Measurements from ENCODE around the gene TIMP2. TPM values are rescaled to one million over a fixed set of nuclear protein-coding genes. Genes with fewer than 3 reads are reported as not detected.
A peak's percentile ranks its signal among the peaks of the same experiment; 100 is the strongest.

TIMP2 gene
- total and polyA plus RNA-seq, 2 of the 13 experiments (the other 11 are each of a cell fraction or from before 2014, with no cell fraction given), result 3.8 to 8.5 TPM

DNA sequence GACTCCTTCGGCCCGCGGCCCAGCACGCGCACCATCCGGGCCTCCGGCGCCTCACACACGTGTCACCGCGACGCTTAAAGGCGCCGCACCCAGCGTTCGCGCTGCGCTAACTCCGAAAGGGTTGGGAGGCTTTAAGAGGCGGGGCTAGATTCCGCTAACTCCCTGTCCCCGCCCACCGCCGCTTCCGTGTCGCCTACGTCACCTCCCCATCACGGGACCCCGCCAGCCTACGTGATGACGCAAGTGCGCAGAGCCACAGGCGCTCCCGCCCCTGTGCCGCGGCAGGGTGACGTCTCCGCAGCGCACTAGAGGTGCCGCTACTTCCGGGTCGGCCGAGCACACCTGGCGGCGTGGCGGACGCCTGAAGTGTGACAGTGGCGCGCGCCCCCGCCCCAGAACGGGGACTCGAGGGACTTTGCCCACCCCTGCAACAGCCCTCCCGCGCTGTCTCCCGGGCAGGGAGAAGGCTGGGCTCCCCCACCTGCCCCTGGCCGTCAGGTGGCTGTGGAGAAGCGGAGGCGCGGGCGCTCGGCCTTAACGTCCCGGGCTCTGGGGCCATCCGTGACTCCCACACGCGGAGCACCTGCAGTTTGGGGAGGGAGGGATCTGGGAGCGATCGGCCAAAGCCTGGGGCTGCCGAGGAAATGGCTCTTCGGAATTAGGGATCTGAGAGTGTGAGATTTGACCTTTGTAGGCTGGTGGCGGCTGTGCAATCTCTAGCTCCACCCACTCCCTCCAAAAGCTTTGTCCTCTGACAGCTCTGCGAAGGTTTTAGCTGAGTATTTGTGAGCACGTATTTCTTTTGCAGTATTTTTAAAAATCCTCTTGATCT, 84.2 kb downstream of the TIMP2 start, which contains the start of gene USP36 (continued):
- TF ChIP-seq ZBTB43 (CRISPR knock-in tag; conservative IDR thresholded peaks at IDR 0.05) (peak; percentile 82), NR2C2 (CRISPR knock-in tag; IDR thresholded peaks at IDR 0.05; ENCODE audit: borderline replicate concordance) (peak; percentile 94), ZSCAN12 (CRISPR knock-in tag; IDR thresholded peaks at IDR 0.05) (no peak), GABPB1 (CRISPR knock-in tag; IDR thresholded peaks at IDR 0.05) (peak; percentile 96), CEBPB (IDR thresholded peaks at IDR 0.05; ENCODE audit: borderline replicate concordance, low read depth, low read length) (peak; percentile 99), SALL2 (CRISPR knock-in tag; IDR thresholded peaks at IDR 0.05) (peak; percentile 83), ZNF180 (CRISPR knock-in tag; IDR thresholded peaks at IDR 0.05; ENCODE audit: borderline replicate concordance, low read depth) (peak; percentile 90), ZNF546 (CRISPR knock-in tag; conservative IDR thresholded peaks at IDR 0.05) (no peak), SCMH1 (CRISPR knock-in tag; IDR thresholded peaks at IDR 0.05; ENCODE audit: borderline replicate concordance) (no peak), HNRNPUL1 (IDR thresholded peaks at IDR 0.05; ENCODE audit: low read depth, low read length) (no peak; the same call in 1 of the 2 replicates), DDIT3 (CRISPR knock-in tag; IDR thresholded peaks at IDR 0.05) (no peak), ZNF451 (CRISPR knock-in tag; IDR thresholded peaks at IDR 0.05) (peak; percentile 97), HOXA7 (CRISPR knock-in tag; IDR thresholded peaks at IDR 0.05) (peak; percentile 90), HIVEP1 (CRISPR knock-in tag; IDR thresholded peaks at IDR 0.05) (peak; percentile 98), GZF1 (CRISPR knock-in tag; IDR thresholded peaks at IDR 0.05) (0 out of 2 replicates have a peak, but pooled peaks have one; percentile 82), GMEB2 (CRISPR knock-in tag; IDR thresholded peaks at IDR 0.05; ENCODE audit: low read depth) (peak; percentile 98)
- TF ChIP-seq, protein P1, sequence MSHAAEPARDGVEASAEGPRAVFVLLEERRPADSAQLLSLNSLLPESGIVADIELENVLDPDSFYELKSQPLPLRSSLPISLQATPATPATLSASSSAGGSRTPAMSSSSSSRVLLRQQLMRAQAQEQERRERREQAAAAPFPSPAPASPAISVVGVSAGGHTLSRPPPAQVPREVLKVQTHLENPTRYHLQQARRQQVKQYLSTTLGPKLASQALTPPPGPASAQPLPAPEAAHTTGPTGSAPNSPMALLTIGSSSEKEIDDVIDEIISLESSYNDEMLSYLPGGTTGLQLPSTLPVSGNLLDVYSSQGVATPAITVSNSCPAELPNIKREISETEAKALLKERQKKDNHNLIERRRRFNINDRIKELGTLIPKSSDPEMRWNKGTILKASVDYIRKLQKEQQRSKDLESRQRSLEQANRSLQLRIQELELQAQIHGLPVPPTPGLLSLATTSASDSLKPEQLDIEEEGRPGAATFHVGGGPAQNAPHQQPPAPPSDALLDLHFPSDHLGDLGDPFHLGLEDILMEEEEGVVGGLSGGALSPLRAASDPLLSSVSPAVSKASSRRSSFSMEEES (CRISPR knock-in tag; IDR thresholded peaks at IDR 0.05), result peak; percentile 99
- TF ChIP-seq, protein P2, sequence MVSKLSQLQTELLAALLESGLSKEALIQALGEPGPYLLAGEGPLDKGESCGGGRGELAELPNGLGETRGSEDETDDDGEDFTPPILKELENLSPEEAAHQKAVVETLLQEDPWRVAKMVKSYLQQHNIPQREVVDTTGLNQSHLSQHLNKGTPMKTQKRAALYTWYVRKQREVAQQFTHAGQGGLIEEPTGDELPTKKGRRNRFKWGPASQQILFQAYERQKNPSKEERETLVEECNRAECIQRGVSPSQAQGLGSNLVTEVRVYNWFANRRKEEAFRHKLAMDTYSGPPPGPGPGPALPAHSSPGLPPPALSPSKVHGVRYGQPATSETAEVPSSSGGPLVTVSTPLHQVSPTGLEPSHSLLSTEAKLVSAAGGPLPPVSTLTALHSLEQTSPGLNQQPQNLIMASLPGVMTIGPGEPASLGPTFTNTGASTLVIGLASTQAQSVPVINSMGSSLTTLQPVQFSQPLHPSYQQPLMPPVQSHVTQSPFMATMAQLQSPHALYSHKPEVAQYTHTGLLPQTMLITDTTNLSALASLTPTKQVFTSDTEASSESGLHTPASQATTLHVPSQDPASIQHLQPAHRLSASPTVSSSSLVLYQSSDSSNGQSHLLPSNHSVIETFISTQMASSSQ (IDR thresholded peaks at IDR 0.05; ENCODE audit: low read depth), result peak; percentile 32; the same call in 1 of the 2 replicates
- TF ChIP-seq, protein P2 (CRISPR knock-in tag; IDR thresholded peaks at IDR 0.05; ENCODE audit: borderline replicate concordance), result peak; percentile 94
